A549 (cell line): ENCODE results near the gene PERM1. TPM values are rescaled to one million over a fixed set of nuclear protein-coding genes. Genes with fewer than 3 reads are reported as not detected.
A peak's percentile ranks its signal among the peaks of the same experiment; 100 is the strongest.

Source experiments
- ATAC-seq, 2 experiments: fragments of 200-7000 bp in 1 of 2; fragments of >200 bp in 1 of 2; cut with Nextera tagmentation in 1 of 2; cut with Tn5 transposase in 1 of 2; 3 replicates each; pipeline versions ENCODE4 v1.8.0 to v1.9.1; 2018 to 2020; ENCODE audit warnings: mild to moderate bottlenecking in 1 of 2, moderate library complexity in 1 of 2
- CTCF ChIA-PET: fragments of 300-600 bp; sonication (Branson Sonifier 250); formaldehyde crosslinking; extraction: SDS; loops from one replicate; lab custom pipeline; 2021; ENCODE audit warnings: antibody characterized with exemption, inconsistent platforms; lab: Yijun Ruan, JAX
- POLR2A ChIA-PET: fragments of 350-600 bp; formaldehyde crosslinking; extraction: SDS; loops from one replicate; lab custom pipeline; 2021; ENCODE audit warnings: antibody characterized with exemption, inconsistent platforms; lab: Yijun Ruan, JAX
- DNase-seq, 2 experiments: peaks; one replicate each; pipeline versions ENCODE4 v3.0.0 to v3.0.0-alpha.2; 2011 to 2016; ENCODE audit warnings: low read depth in 1 of 2, low spot score in 1 of 2
- FAIRE-seq: peaks from 2 replicates; lab custom pipeline; 2011; peaks lifted over from hg19 to GRCh38; lab: Jason Lieb, UNC
- H3K27ac ChIP-seq, 2 experiments: fragments of >200 bp; sonication (Bioruptor Twin); formaldehyde crosslinking; 3 replicates each; pipeline ENCODE4 v1.5.1; 2016 to 2017
- H3K4me1 ChIP-seq: fragments of >200 bp; sonication (Bioruptor Twin); formaldehyde crosslinking; 3 replicates; pipeline ENCODE4 v1.6.1; 2016
- H3K4me2 ChIP-seq: fragments of >200 bp; sonication (Bioruptor Twin); formaldehyde crosslinking; 3 replicates; pipeline ENCODE4 v1.6.1; 2016
- H3K4me3 ChIP-seq: fragments of >200 bp; sonication (Bioruptor Twin); formaldehyde crosslinking; 3 replicates; pipeline ENCODE4 v1.5.1; 2016
- H3K9me3 ChIP-seq: fragments of >200 bp; sonication (Bioruptor Twin); formaldehyde crosslinking; 3 replicates; pipeline ENCODE4 v1.6.1; 2016
- CBX2 ChIP-seq: fragments of 200-600 bp; sonication (generic); IDR thresholded peaks from 2 replicates; pipeline ENCODE4 v1.6.1; 2016; ENCODE audit warnings: low read depth, mild to moderate bottlenecking, borderline replicate concordance
- CBX8 ChIP-seq: fragments of 200-600 bp; sonication (generic); IDR thresholded peaks from 2 replicates; pipeline ENCODE4 v1.6.1; 2016
- CTCF ChIP-seq: fragments of >200 bp; sonication (Bioruptor Twin); formaldehyde crosslinking; IDR thresholded peaks from 3 replicates; pipeline ENCODE4 v1.5.1; 2016
- EP300 ChIP-seq, 2 experiments: fragments of >200 bp; sonication (Bioruptor Twin); formaldehyde crosslinking; IDR thresholded peaks; 2 replicates in 1 of 2; 3 replicates in 1 of 2; pipeline ENCODE4 v1.6.1; 2016 to 2017
- GATA3 ChIP-seq: IDR thresholded peaks from 2 replicates; pipeline ENCODE4 v1.6.1; 2012; ENCODE audit warnings: borderline replicate concordance
- HOXB13 ChIP-seq: fragments of 250-450 bp; sonication (Bioruptor Pico); IDR thresholded peaks from 2 replicates; pipeline ENCODE4 v1.5.0; 2020; ENCODE audit warnings: low read depth, mild to moderate bottlenecking, moderate library complexity
- JUN ChIP-seq, 2 experiments: fragments of >200 bp; sonication (Bioruptor Twin); formaldehyde crosslinking; IDR thresholded peaks; 2 replicates in 1 of 2; 3 replicates in 1 of 2; pipeline ENCODE4 v1.6.1; 2016 to 2017
- MAFK ChIP-seq: fragments of 450-650 bp; IDR thresholded peaks from 2 replicates; pipeline ENCODE4 v1.6.1; 2014; ENCODE audit not compliant: partially characterized antibody
- MYC ChIP-seq: IDR thresholded peaks from 2 replicates; pipeline ENCODE4 v1.6.1; 2012; ENCODE audit warnings: mild to moderate bottlenecking, inconsistent platforms, low read length, improper control_type of control experiment, borderline replicate concordance
- RAD21 ChIP-seq, 2 experiments: fragments of >200 bp in 1 of 2; sonication (Bioruptor Twin) in 1 of 2; formaldehyde crosslinking in 1 of 2; IDR thresholded peaks in 1 of 2; conservative IDR thresholded peaks in 1 of 2; 2 replicates in 1 of 2; 3 replicates in 1 of 2; pipeline ENCODE4 v1.6.1; 2012 to 2018; ENCODE audit warnings: inconsistent platforms in 1 of 2
- SMC3 ChIP-seq: fragments of >200 bp; sonication (Bioruptor Twin); formaldehyde crosslinking; IDR thresholded peaks from 3 replicates; pipeline ENCODE4 v1.6.1; 2018; ENCODE audit warnings: inconsistent platforms
- WGBS: methylation state at CpG from one replicate; pipeline ENCODE4 v1.1.6; 2017; ENCODE audit errors: missing lambda C conversion rate; 5-methylcytosine and 5-hydroxymethylcytosine counted together
- polyA plus RNA-seq, 4 experiments: library from polyadenylated mRNA; depleted of rRNA in 3 of 4; stranded (reverse); fragments of >200 nt; fragmentation: RNase III in 1 of 4; extraction: RNeasy Plus Mini Kit Qiagen cat#74134 plus additional on column Dnase treatment in 1 of 4; gene quantifications; 2 replicates in 3 of 4; 3 replicates in 1 of 4; pipeline ENCODE4 v1.2.3, GENCODE V29; 2011 to 2017
- TF ChIP-seq, protein P1 (sequence below): fragments of 250-450 bp; sonication (Bioruptor Pico); IDR thresholded peaks from 2 replicates; pipeline ENCODE4 v1.5.0; 2021; ENCODE audit warnings: mild to moderate bottlenecking, moderate library complexity, borderline replicate concordance
- TF ChIP-seq, protein P2 (sequence below): IDR thresholded peaks from 2 replicates; pipeline ENCODE4 v1.6.1; 2012
- TF ChIP-seq, protein P3 (sequence below): IDR thresholded peaks from 2 replicates; pipeline ENCODE4 v1.6.1; 2012; ENCODE audit warnings: low read depth, borderline replicate concordance
- TF ChIP-seq, protein P4 (sequence below): IDR thresholded peaks from 2 replicates; pipeline ENCODE4 v1.6.1; 2012

The PERM1 gene
- polyA plus RNA-seq, 2 of the 4 experiments (the other 2 are of a cell fraction): 0.30 TPM; not detected in 1

GRCh38 chr1:941588-942383 lies 40.1 kb downstream of the PERM1 start (continued):
- TF ChIP-seq SMC3 (0 out of 3 replicates have a peak, but pooled peaks have one; percentile 6), EP300 (IDR thresholded peaks at IDR 0.05) (peak; percentile 49 to 75; a peak in 3 of 5 replicates)
- TF ChIP-seq, protein P1, sequence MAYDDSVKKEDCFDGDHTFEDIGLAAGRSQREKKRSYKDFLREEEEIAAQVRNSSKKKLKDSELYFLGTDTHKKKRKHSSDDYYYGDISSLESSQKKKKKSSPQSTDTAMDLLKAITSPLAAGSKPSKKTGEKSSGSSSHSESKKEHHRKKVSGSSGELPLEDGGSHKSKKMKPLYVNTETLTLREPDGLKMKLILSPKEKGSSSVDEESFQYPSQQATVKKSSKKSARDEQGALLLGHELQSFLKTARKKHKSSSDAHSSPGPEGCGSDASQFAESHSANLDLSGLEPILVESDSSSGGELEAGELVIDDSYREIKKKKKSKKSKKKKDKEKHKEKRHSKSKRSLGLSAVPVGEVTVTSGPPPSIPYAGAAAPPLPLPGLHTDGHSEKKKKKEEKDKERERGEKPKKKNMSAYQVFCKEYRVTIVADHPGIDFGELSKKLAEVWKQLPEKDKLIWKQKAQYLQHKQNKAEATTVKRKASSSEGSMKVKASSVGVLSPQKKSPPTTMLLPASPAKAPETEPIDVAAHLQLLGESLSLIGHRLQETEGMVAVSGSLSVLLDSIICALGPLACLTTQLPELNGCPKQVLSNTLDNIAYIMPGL (CRISPR knock-in tag): no peak
- TF ChIP-seq, protein P2, sequence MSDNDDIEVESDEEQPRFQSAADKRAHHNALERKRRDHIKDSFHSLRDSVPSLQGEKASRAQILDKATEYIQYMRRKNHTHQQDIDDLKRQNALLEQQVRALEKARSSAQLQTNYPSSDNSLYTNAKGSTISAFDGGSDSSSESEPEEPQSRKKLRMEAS: peak; percentile 54

DNA sequence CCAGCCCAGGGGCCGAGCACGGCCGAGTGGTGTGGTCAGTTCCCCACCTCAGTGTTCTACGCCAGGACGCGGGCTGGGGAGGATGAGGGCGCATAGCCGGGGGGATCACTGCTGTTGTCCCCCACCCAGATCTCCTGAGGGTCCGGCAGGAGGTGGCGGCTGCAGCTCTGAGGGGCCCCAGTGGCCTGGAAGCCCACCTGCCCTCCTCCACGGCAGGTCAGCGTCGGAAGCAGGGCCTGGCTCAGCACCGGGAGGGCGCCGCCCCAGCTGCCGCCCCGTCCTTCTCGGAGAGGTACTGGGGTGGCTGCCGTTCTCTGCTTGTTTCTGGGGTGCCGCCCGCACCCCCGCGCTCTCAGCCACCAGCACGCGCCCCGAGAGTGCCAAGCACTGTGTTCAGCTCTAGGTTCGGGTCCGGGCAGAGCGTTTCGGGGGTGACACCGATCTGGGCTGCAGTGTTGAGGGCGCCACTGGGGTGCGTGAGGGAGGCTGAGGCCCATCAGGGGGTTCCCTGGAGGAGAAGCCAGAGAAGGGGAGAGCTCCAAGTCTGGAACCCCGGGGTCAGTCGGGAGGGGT lies 40.8 kb downstream of the PERM1 start:
- peak overlapping the region; percentile 100 for H3K4me2 ChIP-seq
- TF ChIP-seq, protein P3, sequence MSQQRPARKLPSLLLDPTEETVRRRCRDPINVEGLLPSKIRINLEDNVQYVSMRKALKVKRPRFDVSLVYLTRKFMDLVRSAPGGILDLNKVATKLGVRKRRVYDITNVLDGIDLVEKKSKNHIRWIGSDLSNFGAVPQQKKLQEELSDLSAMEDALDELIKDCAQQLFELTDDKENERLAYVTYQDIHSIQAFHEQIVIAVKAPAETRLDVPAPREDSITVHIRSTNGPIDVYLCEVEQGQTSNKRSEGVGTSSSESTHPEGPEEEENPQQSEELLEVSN: 0 out of 2 replicates have a peak, but pooled peaks have one; percentile 14
- no peak for TF ChIP-seq EP300 (IDR thresholded peaks at IDR 0.05)
- no peak for TF ChIP-seq GATA3
- TF ChIP-seq MAFK: no peak
- TF ChIP-seq CBX2: no peak
- peak; percentile 30; the same call in 1 of the 2 replicates for TF ChIP-seq HOXB13 (CRISPR knock-in tag)
- ChIA-PET CTCF (interaction anchor here (0.8 to 8.1 kb wide), 11 partner anchors 11 to 100 kb away, joined by 3 to 84 read pairs (median 26); partner anchors contain the start of gene SAMD11), POLR2A (interaction anchor here (1.1 kb wide), 2 partner anchors 10 to 35 kb away, joined by 3 to 4 read pairs; no protein-coding TSS in a partner anchor)
- H3K4me1 ChIP-seq: peaks cover 78% of the 10 kb centered on the region
- FAIRE-seq: no peak
- H3K9me3 ChIP-seq: no peaks in the 10 kb centered on the region
- no peak for DNase-seq
- peak overlapping the region; percentile 71 for H3K4me3 ChIP-seq
- WGBS: 14% methylated on average over 4 of the region's 36 CpGs
- no peak; a peak in 2 of 6 replicates for ATAC-seq
- peak overlapping the region; percentile 100 for H3K27ac ChIP-seq

DNA sequence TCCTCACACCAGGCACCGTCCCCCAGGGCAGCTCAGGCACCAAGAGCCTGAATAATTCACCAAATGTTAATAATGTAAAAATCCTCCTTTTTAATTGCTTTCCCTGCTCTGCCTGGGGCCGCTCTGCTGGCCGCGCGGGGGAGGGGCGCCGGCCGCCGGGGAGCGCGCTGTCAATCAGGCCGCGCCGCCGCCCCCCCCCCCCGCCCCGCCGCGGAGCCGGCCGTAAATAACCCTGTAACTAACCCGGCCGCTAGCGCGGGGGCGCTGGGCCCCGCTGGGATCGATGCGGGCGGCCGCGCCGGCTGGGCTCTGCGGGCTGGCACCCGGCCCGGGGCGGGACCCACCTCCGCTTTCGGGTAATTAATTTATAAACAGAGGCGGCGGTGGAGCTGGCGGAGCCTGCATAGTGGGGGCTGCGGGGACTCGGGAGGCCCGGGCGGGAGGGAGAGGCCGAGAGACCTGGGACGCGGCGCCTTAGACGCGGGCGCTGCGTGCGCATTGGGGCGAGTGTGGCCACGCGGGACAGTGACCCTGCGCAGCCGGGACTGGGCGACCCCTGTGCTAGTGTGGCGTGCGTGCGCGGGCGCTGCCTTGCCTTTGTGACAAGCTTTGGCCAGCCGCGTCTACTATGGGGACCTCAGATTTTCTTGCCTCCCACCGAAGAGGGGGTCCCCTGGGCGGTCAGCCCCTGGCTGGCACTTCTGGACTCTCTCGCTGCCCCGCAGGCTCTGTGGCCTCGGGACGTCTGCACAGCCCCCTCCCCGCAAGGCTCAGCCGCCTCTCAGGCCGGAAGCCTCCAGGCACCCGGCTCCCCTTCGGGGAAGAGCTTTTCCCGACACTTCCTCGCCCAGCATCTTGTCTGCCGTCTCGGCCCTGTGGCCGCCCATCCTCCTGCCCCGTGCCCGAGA lies 41.5 kb downstream of the PERM1 start:
- Histone ChIP-seq H3K9me3 (no peaks in the 10 kb centered on the region), H3K4me3 (peak overlapping the region; percentile 71), H3K4me2 (peak overlapping the region; percentile 100), H3K4me1 (peaks cover 74% of the 10 kb centered on the region), H3K27ac (peak overlapping the region; percentile 100)
- peak in 1 of 2 experiments; percentile 66 for DNase-seq
- peak; percentile 4 to 12; a peak in 3 of 6 replicates for ATAC-seq
- FAIRE-seq: no peak
- POLR2A ChIA-PET: interaction anchor here (1.1 kb wide), 2 partner anchors 10 to 36 kb away, joined by 3 to 4 read pairs; no protein-coding TSS in a partner anchor
- no CpG with 5 or more reads among the region's 86 CpGs for WGBS
- TF ChIP-seq, protein P2: 0 out of 2 replicates have a peak, but pooled peaks have one; percentile 6
- no peak for TF ChIP-seq MYC
- no peak for TF ChIP-seq CBX8
- peak; percentile 25 for TF ChIP-seq CTCF
- TF ChIP-seq, protein P3: 0 out of 2 replicates have a peak, but pooled peaks have one; percentile 37
- TF ChIP-seq SMC3: 0 out of 3 replicates have a peak, but pooled peaks have one; percentile 15
- TF ChIP-seq JUN (IDR thresholded peaks at IDR 0.05): peak; percentile 65 to 73; a peak in 3 of 5 replicates
- no peak; a peak in 1 of 5 replicates for TF ChIP-seq RAD21 (conservative IDR thresholded peaks at IDR 0.05 in 1 of 2, IDR thresholded peaks at IDR 0.05 in 1 of 2)
- TF ChIP-seq, protein P4, sequence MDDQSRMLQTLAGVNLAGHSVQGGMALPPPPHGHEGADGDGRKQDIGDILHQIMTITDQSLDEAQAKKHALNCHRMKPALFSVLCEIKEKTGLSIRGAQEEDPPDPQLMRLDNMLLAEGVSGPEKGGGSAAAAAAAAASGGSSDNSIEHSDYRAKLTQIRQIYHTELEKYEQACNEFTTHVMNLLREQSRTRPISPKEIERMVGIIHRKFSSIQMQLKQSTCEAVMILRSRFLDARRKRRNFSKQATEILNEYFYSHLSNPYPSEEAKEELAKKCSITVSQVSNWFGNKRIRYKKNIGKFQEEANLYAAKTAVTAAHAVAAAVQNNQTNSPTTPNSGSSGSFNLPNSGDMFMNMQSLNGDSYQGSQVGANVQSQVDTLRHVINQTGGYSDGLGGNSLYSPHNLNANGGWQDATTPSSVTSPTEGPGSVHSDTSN: 0 out of 2 replicates have a peak, but pooled peaks have one; percentile 38
- peak; percentile 41 to 48; a peak in 2 of 5 replicates for TF ChIP-seq EP300 (IDR thresholded peaks at IDR 0.05)
- TF ChIP-seq GATA3: peak; percentile 17; the same call in 1 of the 2 replicates
- CTCF ChIA-PET: interaction anchor here (0.7 to 8.1 kb wide), 9 partner anchors 12 to 350 kb away, joined by 3 to 84 read pairs (median 30); partner anchors contain the start of gene SAMD11
